HG03108 (cell line): Measurements from ENCODE around the gene GPATCH4.
"Not testable (repeated sequence)": the region's sequence is repeated elsewhere in the genome, so short reads cannot be mapped to it uniquely, and the experiment has no call there.

Experiments
- ATAC-seq: cut with Tn5 transposase; IDR thresholded peaks from one replicate; pipeline ENCODE4 v1.9.1; 2021; ENCODE audit warnings: moderate library complexity; ENCODE audit not compliant: unreplicated experiment

Gene GPATCH4

GRCh38 chr1:156627313-156627880 lies 26.1 kb upstream of the GPATCH4 start:
- no peak for ATAC-seq

GRCh38 chr1:156626079-156626438 lies 24.8 kb upstream of the GPATCH4 start:
- ATAC-seq: no peak

GRCh38 chr1:156625436-156626078 lies 24.3 kb upstream of the GPATCH4 start:
- no peak for ATAC-seq

GRCh38 chr1:156624814-156625435 lies 23.6 kb upstream of the GPATCH4 start:
- ATAC-seq: no peak

GRCh38 chr1:156623946-156624813 lies 22.9 kb upstream of the GPATCH4 start:
- ATAC-seq: no peak

GRCh38 chr1:156622581-156623297 lies 21.5 kb upstream of the GPATCH4 start:
- no peak for ATAC-seq

GRCh38 chr1:156619582-156619955 lies 18.3 kb upstream of the GPATCH4 start:
- no peak for ATAC-seq

GRCh38 chr1:156618853-156619581 lies 17.7 kb upstream of the GPATCH4 start, which contains the start of gene HAPLN2:
Gene HAPLN2 (plus strand): TSS chr1:156619415. CDS start chr1:156623491, 4,076 bp downstream.
- no peak for ATAC-seq

GRCh38 chr1:156616463-156616862 lies 15.2 kb upstream of the GPATCH4 start:
- ATAC-seq: no peak

- ATAC-seq: no peak
These were observed 14.7 kb upstream of the GPATCH4 start for GRCh38 chr1:156615946-156616345.

GRCh38 chr1:156612666-156613065 lies 11.4 kb upstream of the GPATCH4 start:
- no peak for ATAC-seq

- not testable (repeated sequence) for ATAC-seq
These were observed 8.8 kb upstream of the GPATCH4 start for GRCh38 chr1:156610072-156610471.

- ATAC-seq: no peak
These were observed 7.7 kb upstream of the GPATCH4 start for GRCh38 chr1:156608981-156609380.

GRCh38 chr1:156608036-156608674 lies 6.9 kb upstream of the GPATCH4 start:
- peak; percentile 72 for ATAC-seq

GRCh38 chr1:156607344-156607743 lies 6.1 kb upstream of the GPATCH4 start:
- ATAC-seq: not testable (repeated sequence)

GRCh38 chr1:156602557-156602993 lies 1.3 kb upstream of the GPATCH4 start:
- no peak for ATAC-seq

GRCh38 chr1:156601892-156602291 lies 613 bp upstream of the GPATCH4 start:
- no peak for ATAC-seq

- no peak for ATAC-seq
These were observed 552 bp downstream of the GPATCH4 start for GRCh38 chr1:156600733-156601121.

- ATAC-seq: peak; percentile 43
These were observed 1.5 kb downstream of the GPATCH4 start for GRCh38 chr1:156599811-156600210.
